HG02610 (cell line): ENCODE results near the gene HOXB3.

Source experiments
- ATAC-seq: cut with Tn5 transposase; IDR thresholded peaks from one replicate; pipeline ENCODE4 v1.9.1; 2021; ENCODE audit warnings: mild to moderate bottlenecking, moderate library complexity; ENCODE audit not compliant: unreplicated experiment

Gene HOXB3

GRCh38 chr17:48588528-48588927, 1.5 kb downstream of the HOXB3 start:
- ATAC-seq = no peak

- ATAC-seq = no peak
These were observed 2.0 kb downstream of the HOXB3 start for GRCh38 chr17:48588074-48588415.

DNA sequence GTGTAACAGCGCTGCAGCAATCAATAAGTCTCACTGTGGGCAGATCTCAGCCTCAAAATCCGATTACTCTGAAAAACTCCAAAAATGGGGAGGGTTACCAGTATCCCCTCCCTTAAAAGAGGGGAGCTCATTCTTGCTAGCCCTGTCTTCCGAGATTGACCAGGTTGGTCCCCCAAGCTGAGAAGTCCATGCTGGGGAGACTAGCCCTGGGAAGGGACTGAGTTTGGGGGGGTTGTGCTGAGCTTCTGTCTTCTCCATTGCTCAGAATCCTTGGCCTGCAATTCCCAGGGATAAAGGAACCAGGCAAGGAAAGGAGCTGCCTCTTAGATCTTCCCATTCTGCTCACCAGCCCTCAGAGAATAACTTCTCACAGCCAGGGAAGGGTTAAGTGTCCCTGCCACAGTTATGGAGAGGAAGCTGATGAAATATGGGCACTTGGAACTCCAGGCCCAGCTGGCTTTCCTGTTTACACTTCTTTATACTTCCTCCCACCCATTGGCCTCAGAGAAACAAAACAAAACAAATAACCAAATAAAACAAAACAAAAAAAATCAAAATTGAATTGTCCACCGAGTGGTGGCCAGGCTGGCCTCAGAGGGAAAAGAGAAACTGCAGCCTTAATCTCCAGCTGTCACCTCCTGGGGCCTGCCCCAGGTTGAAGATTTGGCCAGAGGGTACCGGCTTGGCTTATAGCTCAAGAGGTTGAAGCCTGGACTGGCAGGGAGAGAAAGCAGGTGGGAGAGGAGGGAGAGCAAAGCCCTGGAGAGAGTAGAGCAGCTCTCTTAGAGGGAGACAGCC, 2.6 kb downstream of the HOXB3 start:
- no peak for ATAC-seq

GRCh38 chr17:48586355-48587258, 3.4 kb downstream of the HOXB3 start:
- no peak for ATAC-seq

DNA sequence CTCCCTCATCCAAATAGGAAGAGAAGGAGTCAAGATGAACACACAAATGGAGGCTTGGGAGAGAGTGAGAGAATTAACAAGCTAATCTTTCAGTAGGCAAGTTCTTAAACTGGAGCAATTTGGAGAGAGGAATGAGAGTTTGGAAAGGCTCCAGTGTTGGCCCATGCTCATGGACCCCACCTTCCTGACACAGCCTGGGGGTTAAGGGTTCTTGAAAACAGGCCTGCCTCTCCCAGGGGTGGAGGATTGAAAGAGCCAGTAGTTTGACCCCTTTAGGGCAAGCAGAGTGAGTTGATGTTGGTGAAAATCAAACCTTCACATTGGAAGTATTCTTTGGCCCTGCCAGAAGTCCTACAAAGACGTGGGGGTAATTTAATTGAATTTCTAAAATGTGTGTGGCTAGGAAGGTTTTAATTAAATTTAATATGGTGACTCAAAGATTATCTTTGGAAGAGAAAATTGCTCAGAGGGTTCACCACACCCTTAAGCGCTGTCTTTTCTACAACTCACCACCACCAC, 5.8 kb downstream of the HOXB3 start:
- ATAC-seq = no peak

- ATAC-seq = no peak
These were observed 6.3 kb downstream of the HOXB3 start for GRCh38 chr17:48583708-48584222.

- no peak for ATAC-seq
These were observed 7.3 kb downstream of the HOXB3 start for GRCh38 chr17:48582750-48583069.

DNA sequence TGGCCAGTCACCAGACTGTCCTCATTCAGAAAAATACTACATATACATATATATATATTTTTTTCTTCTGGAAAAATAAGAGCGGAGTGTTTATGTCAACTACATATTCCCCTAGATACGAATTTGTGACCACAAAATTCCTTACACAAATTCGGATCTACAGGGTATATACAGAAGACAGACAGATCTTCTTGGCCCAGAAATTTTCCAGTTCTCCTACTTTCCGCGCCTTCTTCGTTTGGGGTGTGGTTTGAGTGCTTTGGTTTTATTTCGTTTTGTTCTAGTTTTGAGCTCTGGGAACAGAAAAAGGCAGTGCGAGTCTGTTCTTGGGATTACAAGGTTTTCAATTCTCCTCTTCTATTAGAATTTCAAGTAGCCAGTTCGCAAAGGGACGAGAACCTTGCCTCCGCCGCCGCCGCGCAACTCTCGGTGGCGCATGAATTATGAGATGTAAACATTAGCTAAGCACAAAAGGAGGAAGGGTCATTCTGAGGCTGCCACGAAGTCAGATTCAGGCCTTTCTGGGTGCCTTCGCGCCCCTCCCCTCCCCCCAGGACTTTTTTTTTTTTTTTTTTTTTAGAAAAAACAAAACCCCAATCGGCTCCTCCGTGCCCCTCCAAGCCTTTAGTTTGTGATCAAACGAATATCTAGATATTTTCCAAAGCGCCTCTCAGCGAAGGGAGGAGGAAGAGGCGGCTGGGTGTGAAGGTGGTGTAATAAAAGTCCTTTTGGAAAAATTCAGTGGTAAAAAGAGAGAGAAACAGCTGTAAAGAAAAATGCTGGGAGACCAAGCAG, 10.1 kb downstream of the HOXB3 start:
- ATAC-seq = no peak

- ATAC-seq = no peak
These were observed 10.6 kb downstream of the HOXB3 start for GRCh38 chr17:48579471-48579759.

DNA sequence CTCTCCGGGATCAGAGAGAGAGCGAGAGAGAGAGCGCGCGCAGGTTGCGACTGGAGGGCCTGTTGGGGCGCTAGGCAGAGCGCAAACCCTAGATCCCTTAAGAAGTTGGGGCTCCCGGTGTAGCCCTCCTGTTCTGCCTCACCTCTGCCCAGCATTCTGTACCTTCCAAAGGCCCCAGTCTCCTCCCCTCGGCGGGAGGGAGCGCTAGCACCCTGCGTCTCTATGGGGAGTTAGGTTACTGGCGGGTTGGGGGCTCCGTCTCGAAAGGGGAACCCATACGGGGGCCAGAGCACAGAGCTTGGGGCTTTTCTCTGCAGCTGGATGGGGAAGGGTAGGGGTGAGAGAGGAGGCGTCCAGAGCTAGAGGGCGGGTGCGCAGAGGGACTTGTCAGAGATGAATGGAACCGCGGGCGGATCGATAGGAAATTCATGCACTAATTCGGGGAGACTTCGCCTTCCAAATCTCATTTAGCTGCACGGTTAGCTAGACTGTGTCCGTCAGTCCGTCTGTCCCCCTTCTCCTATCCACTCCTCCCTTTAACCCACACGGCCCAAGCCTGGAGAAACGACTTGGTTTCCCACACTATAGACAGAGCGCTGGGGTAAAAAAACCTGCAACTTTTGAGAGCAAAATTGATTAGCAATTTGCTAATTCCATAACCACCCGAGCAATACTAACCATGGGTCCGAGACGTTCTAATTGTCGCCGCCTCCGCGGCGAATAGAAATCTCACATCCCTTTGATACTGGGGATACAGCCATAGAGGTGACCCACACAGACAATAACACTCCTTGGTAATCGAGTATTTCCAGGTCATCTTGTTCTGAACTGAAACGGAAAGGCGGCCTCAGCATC, 11.2 kb downstream of the HOXB3 start:
- no peak for ATAC-seq

- ATAC-seq = no peak
These were observed 12.0 kb downstream of the HOXB3 start, which contains the start of gene HOXB4 for GRCh38 chr17:48577946-48578615. Gene HOXB4, minus strand, starts transcription at chr17:48578350. Its CDS starts 31 bp downstream, at chr17:48578319.

DNA sequence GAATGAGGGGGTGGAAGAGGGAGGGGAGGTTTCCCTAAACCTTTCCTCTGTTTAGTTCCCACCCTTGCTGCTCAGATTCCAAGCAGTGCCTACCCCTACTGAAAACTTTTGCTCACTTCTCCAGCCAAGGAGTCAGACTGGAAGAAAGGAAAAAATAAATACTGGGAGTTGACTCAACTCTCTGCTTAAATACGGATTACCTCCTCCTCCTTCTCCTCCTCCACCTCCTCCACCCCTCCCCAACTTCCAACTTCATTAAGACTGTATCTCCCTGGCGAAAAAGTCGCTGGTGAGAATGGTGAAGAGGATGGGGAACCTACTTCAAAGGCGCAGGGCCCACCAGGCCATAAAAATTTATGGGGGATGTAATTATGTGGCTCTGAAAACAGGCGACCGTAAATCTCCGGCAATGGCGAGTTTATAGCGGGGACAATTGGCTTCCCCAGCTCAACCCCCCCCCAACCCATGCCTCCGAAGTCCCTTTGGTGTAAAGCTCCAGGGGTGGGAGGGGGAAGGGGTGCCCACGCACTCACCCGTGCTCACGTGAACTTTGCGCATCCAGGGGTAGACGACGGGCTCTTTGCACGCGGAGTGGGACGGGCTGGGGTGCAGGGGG, 12.6 kb downstream of the HOXB3 start:
- ATAC-seq = no peak

DNA sequence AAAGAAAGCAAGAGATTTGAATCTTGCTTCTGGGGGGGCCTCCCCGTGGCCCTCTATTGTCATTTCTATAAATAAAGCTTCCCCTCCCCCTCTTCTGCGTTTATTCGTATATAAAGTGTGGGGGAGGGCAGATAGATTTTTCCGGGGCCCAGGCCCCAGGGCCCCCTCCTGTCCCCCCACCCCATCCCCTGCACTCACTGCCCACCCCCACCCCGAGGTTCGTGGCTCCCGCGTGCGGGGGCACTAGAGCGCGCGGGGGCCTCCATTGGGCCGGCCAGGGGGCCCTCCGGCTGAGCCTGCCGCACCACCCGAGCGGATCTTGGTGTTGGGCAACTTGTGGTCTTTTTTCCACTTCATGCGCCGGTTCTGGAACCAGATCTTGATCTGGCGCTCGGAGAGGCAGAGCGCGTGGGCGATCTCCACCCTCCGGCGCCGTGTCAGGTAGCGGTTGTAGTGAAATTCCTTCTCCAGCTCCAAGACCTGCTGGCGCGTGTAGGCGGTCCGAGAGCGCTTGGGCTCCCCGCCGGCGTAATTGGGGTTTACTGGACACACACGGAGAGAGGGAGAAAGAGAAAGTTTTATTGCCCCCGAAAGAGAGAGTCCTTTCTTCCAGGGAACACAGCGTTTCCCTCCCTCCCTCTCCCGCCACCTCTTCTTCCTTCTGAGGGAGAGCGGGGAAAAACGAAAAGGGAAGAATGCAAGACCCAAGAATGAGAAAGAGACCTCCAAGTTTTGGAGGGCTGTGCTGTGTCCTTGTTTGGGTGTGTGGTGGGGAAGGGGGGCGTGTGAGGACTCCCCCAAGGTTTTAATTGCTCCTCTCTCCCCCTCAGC, 13.3 kb downstream of the HOXB3 start:
- ATAC-seq = no peak

GRCh38 chr17:48575673-48576478, 14.2 kb downstream of the HOXB3 start:
- ATAC-seq = no peak

DNA sequence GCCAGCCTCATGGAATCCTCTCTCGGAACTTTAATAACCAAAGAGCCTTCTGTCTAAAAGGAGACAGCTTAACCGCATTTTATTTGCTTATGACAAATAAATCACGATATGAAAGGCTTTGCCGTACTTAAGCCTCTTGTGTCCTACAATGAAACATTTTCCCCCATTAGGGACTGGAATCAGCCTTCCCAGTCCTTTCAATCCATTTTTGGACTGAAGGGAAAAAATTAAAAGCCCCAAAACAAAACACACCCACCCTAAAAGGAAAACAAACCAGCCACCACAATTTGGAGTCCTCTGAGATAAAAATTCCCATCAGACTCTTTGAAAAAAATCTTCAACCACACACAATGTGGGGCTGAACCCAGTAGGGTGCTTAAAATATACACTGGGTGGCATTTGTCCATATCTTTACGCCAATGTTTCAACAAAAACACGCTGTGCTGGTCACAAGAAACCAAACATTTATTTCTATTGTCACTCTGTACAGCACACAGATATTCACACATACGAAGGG, 14.9 kb downstream of the HOXB3 start:
- ATAC-seq = no peak

GRCh38 chr17:48574505-48575065, 15.5 kb downstream of the HOXB3 start:
- ATAC-seq = no peak

DNA sequence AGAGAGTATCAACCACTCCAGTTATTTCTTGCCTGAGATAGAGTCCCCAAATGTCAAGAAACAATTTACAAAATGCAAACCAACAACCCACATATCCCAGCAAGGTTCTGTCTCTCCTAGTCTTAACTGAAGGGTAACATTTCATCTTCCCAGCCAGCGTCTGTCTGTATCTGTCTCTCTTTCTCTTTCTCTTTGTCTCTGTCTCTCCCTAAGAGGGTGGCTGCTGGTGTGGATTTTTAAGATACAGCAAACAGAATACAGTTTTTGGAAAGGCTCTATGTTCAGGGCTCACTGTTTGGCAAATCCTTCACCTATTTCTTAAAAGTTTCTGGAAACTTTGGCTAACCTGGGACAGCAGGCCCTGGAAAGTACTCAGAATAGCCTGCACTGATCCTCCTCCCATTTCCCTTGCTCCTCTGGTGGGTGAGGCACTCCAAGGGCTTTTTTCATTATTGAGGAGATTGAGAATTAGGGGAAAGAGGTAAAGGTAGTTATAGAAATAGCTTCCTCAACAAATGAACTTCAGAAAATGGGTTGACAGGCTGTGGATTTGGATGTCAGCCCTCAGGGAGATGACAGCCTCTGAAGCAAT, 18.1 kb downstream of the HOXB3 start:
- no peak for ATAC-seq
